Mesenchymal stem cell (in vitro differentiated cells and primary cell): ENCODE measurements around the gene FKRP.

ENCODE experiments used
- DNase-seq: peaks from one replicate; pipeline ENCODE4 v3.0.0-alpha.2; 2013
- H2AFZ ChIP-seq: one replicate; pipeline ENCODE4 v1.6.1; 2013; ENCODE audit warnings: low read depth, mild to moderate bottlenecking, control low read depth, inconsistent platforms, low read length, moderate library complexity
- H2AK5ac ChIP-seq: 2 replicates; pipeline ENCODE4 v1.6.1; 2013; ENCODE audit warnings: low read length, moderate library complexity, mild to moderate bottlenecking, inconsistent platforms; ENCODE audit not compliant: severe bottlenecking
- H2BK120ac ChIP-seq: one replicate; pipeline ENCODE4 v1.6.1; 2013; ENCODE audit warnings: low read depth, mild to moderate bottlenecking, inconsistent platforms, low read length, moderate library complexity
- H2BK12ac ChIP-seq, 2 experiments: one replicate each; pipeline ENCODE4 v1.6.1; 2013; ENCODE audit warnings: inconsistent platforms in 2 of 2, low read length in 2 of 2, mild to moderate bottlenecking in 2 of 2, moderate library complexity in 2 of 2, control low read depth in 1 of 2
- H2BK15ac ChIP-seq: one replicate; pipeline ENCODE4 v1.6.1; 2013; ENCODE audit warnings: mild to moderate bottlenecking, low read depth, inconsistent platforms; ENCODE audit not compliant: poor library complexity, severe bottlenecking
- H2BK5ac ChIP-seq: 2 replicates; pipeline ENCODE4 v1.6.1; 2013; ENCODE audit warnings: low read depth, mild to moderate bottlenecking, low read length, control low read depth, inconsistent platforms; ENCODE audit not compliant: poor library complexity, severe bottlenecking
- H3K14ac ChIP-seq, 2 experiments: one replicate each; pipeline ENCODE4 v1.6.1; 2013; ENCODE audit warnings: inconsistent platforms in 2 of 2, low read length in 2 of 2, control low read depth in 1 of 2, mild to moderate bottlenecking in 1 of 2, moderate library complexity in 1 of 2
- H3K18ac ChIP-seq, 2 experiments: one replicate each; pipeline ENCODE4 v1.6.1; 2013; ENCODE audit warnings: inconsistent platforms in 2 of 2, low read length in 2 of 2, control low read depth in 1 of 2, low read depth in 1 of 2, mild to moderate bottlenecking in 1 of 2
- H3K23ac ChIP-seq, 2 experiments: one replicate each; pipeline ENCODE4 v1.6.1; 2013; ENCODE audit warnings: inconsistent platforms in 2 of 2, low read length in 2 of 2, mild to moderate bottlenecking in 2 of 2, moderate library complexity in 2 of 2, control low read depth in 1 of 2
- H3K27ac ChIP-seq: 2 replicates; pipeline ENCODE4 v1.5.1; 2013; ENCODE audit warnings: mild to moderate bottlenecking, moderate library complexity, low read length, control low read depth, inconsistent platforms; ENCODE audit not compliant: poor library complexity, severe bottlenecking
- H3K27me3 ChIP-seq, 2 experiments: 2 replicates each; pipeline versions ENCODE4 v1.6.1 to v1.7.0; 2013; ENCODE audit warnings: low read length in 2 of 2, mild to moderate bottlenecking in 2 of 2, moderate library complexity in 2 of 2, control low read depth in 1 of 2, inconsistent platforms in 1 of 2; ENCODE audit not compliant: control insufficient read depth in 1 of 2, insufficient read depth in 1 of 2
- H3K36me3 ChIP-seq, 2 experiments: 2 replicates each; pipeline versions ENCODE4 v1.6.1 to v1.7.0; 2013; ENCODE audit warnings: low read length in 2 of 2, control low read depth in 1 of 2, inconsistent platforms in 1 of 2, low read depth in 1 of 2, mild to moderate bottlenecking in 1 of 2; ENCODE audit not compliant: insufficient read depth in 2 of 2, control insufficient read depth in 1 of 2
- H3K4ac ChIP-seq, 2 experiments: one replicate each; pipeline ENCODE4 v1.6.1; 2013; ENCODE audit warnings: inconsistent platforms in 2 of 2, low read length in 2 of 2, mild to moderate bottlenecking in 2 of 2, moderate library complexity in 2 of 2, control low read depth in 1 of 2, low read depth in 1 of 2
- H3K4me1 ChIP-seq: 2 replicates; pipeline ENCODE4 v1.6.1; 2013; ENCODE audit warnings: low read depth, low read length, control low read depth; ENCODE audit not compliant: control insufficient read depth, insufficient read depth
- H3K4me2 ChIP-seq: 2 replicates; pipeline ENCODE4 v1.6.1; 2013; ENCODE audit warnings: low read length, mild to moderate bottlenecking, inconsistent platforms; ENCODE audit not compliant: poor library complexity, severe bottlenecking
- H3K4me3 ChIP-seq, 2 experiments: 2 replicates each; pipeline versions ENCODE4 v1.5.1 to v1.7.0; 2013; ENCODE audit warnings: low read length in 2 of 2, mild to moderate bottlenecking in 2 of 2, control low read depth in 1 of 2, low read depth in 1 of 2; ENCODE audit not compliant: insufficient read depth in 1 of 2
- H3K79me1 ChIP-seq: replicated peaks from 2 replicates; pipeline ENCODE4 v1.6.1; 2013; ENCODE audit warnings: mild to moderate bottlenecking, control low read depth, low read length, inconsistent platforms; ENCODE audit not compliant: poor library complexity, severe bottlenecking
- H3K9ac ChIP-seq: 2 replicates; pipeline ENCODE4 v1.7.0; 2013; ENCODE audit warnings: mild to moderate bottlenecking, low read length, moderate library complexity
- H3K9me3 ChIP-seq: 2 replicates; pipeline ENCODE4 v1.7.0; 2013; ENCODE audit warnings: mild to moderate bottlenecking, low read length; ENCODE audit not compliant: control insufficient read depth
- H4K8ac ChIP-seq: one replicate; pipeline ENCODE4 v1.6.1; 2013; ENCODE audit warnings: inconsistent platforms, mild to moderate bottlenecking, low read length, moderate library complexity
- H4K91ac ChIP-seq: one replicate; pipeline ENCODE4 v1.6.1; 2013; ENCODE audit warnings: mild to moderate bottlenecking, low read length, inconsistent platforms
- WGBS: methylation state at CpG from one replicate; pipeline ENCODE4 v1.1.7; 2013; ENCODE audit warnings: mixed read lengths; 5-methylcytosine and 5-hydroxymethylcytosine counted together

FKRP gene

GRCh38 chr19:46715975-46716671 lies 29.7 kb upstream of the FKRP start:
- peak overlapping the region in 1 of 2 experiments; percentile 48 for H2BK12ac ChIP-seq
- H2AK5ac ChIP-seq = no peak overlapping the region
- peak overlapping the region in 1 of 2 experiments; percentile 79 for H3K18ac ChIP-seq
- H3K9me3 ChIP-seq = no peaks in the 10 kb centered on the region
- no peak overlapping the region for H2AFZ ChIP-seq
- peak overlapping the region; percentile 95 for H3K9ac ChIP-seq
- no peak overlapping the region for H2BK120ac ChIP-seq
- no peak overlapping the region for H3K23ac ChIP-seq
- H3K36me3 ChIP-seq = peaks cover 13 to 39% of the 10 kb centered on the region in 2 experiments
- peak overlapping the region in 1 of 2 experiments; percentile 87 for H3K14ac ChIP-seq
- H4K91ac ChIP-seq = no peak overlapping the region
- H2BK15ac ChIP-seq = peak overlapping the region; percentile 82
- no peaks in the 10 kb centered on the region for H3K27me3 ChIP-seq
- H2BK5ac ChIP-seq = no peak overlapping the region
- H3K4me3 ChIP-seq = peak overlapping the region; percentile 70 to 93
- DNase-seq = peak; percentile 37
- WGBS = 2% methylated on average over 42 of the region's 42 CpGs
- H3K4ac ChIP-seq = peak overlapping the region in 1 of 2 experiments; percentile 38
- H3K4me2 ChIP-seq = peak overlapping the region; percentile 87
- no peak overlapping the region for H4K8ac ChIP-seq
- no peak overlapping the region for H3K27ac ChIP-seq
- H3K79me1 ChIP-seq = peaks cover 17% of the 10 kb centered on the region
- H3K4me1 ChIP-seq = peaks cover 21% of the 10 kb centered on the region

- Histone ChIP-seq H3K4me1 (peaks cover 21% of the 10 kb centered on the region), H3K18ac (peak overlapping the region; percentile 50 to 61), H2AFZ (no peak overlapping the region), H2BK15ac (peak overlapping the region; percentile 50), H3K27me3 (no peaks in the 10 kb centered on the region), H2BK5ac (no peak overlapping the region), H3K79me1 (peaks cover 21% of the 10 kb centered on the region), H3K9me3 (no peaks in the 10 kb centered on the region), H2AK5ac (no peak overlapping the region), H3K4me2 (peak overlapping the region; percentile 87), H3K4me3 (peak overlapping the region; percentile 70 to 93), H3K27ac (no peak overlapping the region), H4K91ac (no peak overlapping the region), H3K23ac (no peak overlapping the region), H3K4ac (peak overlapping the region in 1 of 2 experiments; percentile 38), H4K8ac (no peak overlapping the region), H2BK120ac (no peak overlapping the region), H2BK12ac (no peak overlapping the region), H3K36me3 (peaks cover 17 to 43% of the 10 kb centered on the region in 2 experiments), H3K14ac (no peak overlapping the region), H3K9ac (peak overlapping the region; percentile 95)
- WGBS = under 1% methylated on average over 20 of the region's 20 CpGs
- no peak for DNase-seq
Observed at GRCh38 chr19:46716672-46717033, 29.2 kb upstream of the FKRP start.

GRCh38 chr19:46717034-46717715 lies 28.7 kb upstream of the FKRP start, which contains the start of gene PRKD2:
Gene PRKD2, minus strand, starts transcription at chr19:46717114. Its CDS starts 744 bp downstream, at chr19:46716370.
- Histone ChIP-seq H3K4me3 (peak within 1 kb of the TSS; percentile 70 to 93), H3K14ac (no peak within 1 kb of the TSS), H3K4me2 (peak within 1 kb of the TSS; percentile 87), H4K91ac (no peak within 1 kb of the TSS), H3K27me3 (no peaks in the 10 kb centered on the region), H2BK15ac (peak within 1 kb of the TSS; percentile 82), H3K9ac (peak within 1 kb of the TSS; percentile 95), H4K8ac (peak within 1 kb of the TSS; percentile 74), H2AK5ac (no peak within 1 kb of the TSS), H2AFZ (peak within 1 kb of the TSS; percentile 55), H2BK5ac (no peak within 1 kb of the TSS), H3K36me3 (peaks cover 22 to 45% of the 10 kb centered on the region in 2 experiments), H3K4me1 (peaks cover 25% of the 10 kb centered on the region), H3K18ac (peak within 1 kb of the TSS; percentile 72 to 91), H3K9me3 (no peaks in the 10 kb centered on the region), H3K4ac (peak within 1 kb of the TSS; percentile 13 to 71), H2BK120ac (no peak within 1 kb of the TSS), H3K79me1 (peaks cover 24% of the 10 kb centered on the region), H3K27ac (peak within 1 kb of the TSS; percentile 21), H2BK12ac (peak within 1 kb of the TSS in 1 of 2 experiments; percentile 48), H3K23ac (no peak within 1 kb of the TSS)
- 3% methylated on average over 48 of the region's 52 CpGs for WGBS
- peak; percentile 85 for DNase-seq

- H2AFZ ChIP-seq = no peak overlapping the region
- peak overlapping the region in 1 of 2 experiments; percentile 22 for H2BK12ac ChIP-seq
- no peak overlapping the region for H2BK120ac ChIP-seq
- H3K9me3 ChIP-seq = no peaks in the 10 kb centered on the region
- H3K14ac ChIP-seq = no peak overlapping the region
- H3K79me1 ChIP-seq = peaks cover 28% of the 10 kb centered on the region
- H2AK5ac ChIP-seq = no peak overlapping the region
- H3K23ac ChIP-seq = no peak overlapping the region
- 56% methylated on average over 6 of the region's 9 CpGs for WGBS
- peak overlapping the region; percentile 69 for H3K4me2 ChIP-seq
- DNase-seq = no peak
- H2BK5ac ChIP-seq = no peak overlapping the region
- H3K4ac ChIP-seq = no peak overlapping the region
- H4K91ac ChIP-seq = no peak overlapping the region
- no peak overlapping the region for H3K27ac ChIP-seq
- peak overlapping the region; percentile 95 for H3K9ac ChIP-seq
- H3K18ac ChIP-seq = peak overlapping the region in 1 of 2 experiments; percentile 91
- H3K36me3 ChIP-seq = peaks cover 28 to 51% of the 10 kb centered on the region in 2 experiments
- no peak overlapping the region for H2BK15ac ChIP-seq
- no peaks in the 10 kb centered on the region for H3K27me3 ChIP-seq
- peak overlapping the region in 1 of 2 experiments; percentile 93 for H3K4me3 ChIP-seq
- H3K4me1 ChIP-seq = peaks cover 27% of the 10 kb centered on the region
- H4K8ac ChIP-seq = no peak overlapping the region
Observed at GRCh38 chr19:46717716-46718143, 28.1 kb upstream of the FKRP start.
